GM21381 (cell line): ENCODE data around the gene IL18.
A peak's percentile ranks its signal among the peaks of the same experiment; 100 is the strongest.
"Not testable (repeated sequence)": the region's sequence is repeated elsewhere in the genome, so short reads cannot be mapped to it uniquely, and the experiment has no call there.

Source experiments
- ATAC-seq: cut with Tn5 transposase; IDR thresholded peaks from one replicate; pipeline ENCODE4 v1.9.1; 2021; ENCODE audit warnings: mild to moderate bottlenecking, moderate library complexity; ENCODE audit not compliant: unreplicated experiment

The IL18 gene

GRCh38 chr11:112172362-112172994, 8.6 kb upstream of the IL18 start:
- ATAC-seq, result peak; percentile 71

GRCh38 chr11:112167145-112167544, 3.3 kb upstream of the IL18 start, which contains the start of gene TEX12:
Gene TEX12 (plus strand): TSS chr11:112167372. CDS start chr11:112169269, 1,897 bp downstream.
- no peak for ATAC-seq

GRCh38 chr11:112166562-112166961, 2.7 kb upstream of the IL18 start:
- ATAC-seq, result no peak

- ATAC-seq, result no peak
Measured at GRCh38 chr11:112165049-112165448, 1.2 kb upstream of the IL18 start.

- ATAC-seq, result no peak
Measured at GRCh38 chr11:112162761-112163546, 940 bp downstream of the IL18 start.

GRCh38 chr11:112162200-112162599, 1.7 kb downstream of the IL18 start:
- ATAC-seq, result not testable (repeated sequence)

GRCh38 chr11:112161012-112161411, 2.9 kb downstream of the IL18 start:
- no peak for ATAC-seq

GRCh38 chr11:112160091-112160848, 3.6 kb downstream of the IL18 start:
- ATAC-seq, result no peak

- no peak for ATAC-seq
Measured at GRCh38 chr11:112159098-112160065, 4.5 kb downstream of the IL18 start.

- no peak for ATAC-seq
Measured at GRCh38 chr11:112156956-112157766, 6.7 kb downstream of the IL18 start.

GRCh38 chr11:112156153-112156955, 7.5 kb downstream of the IL18 start:
- ATAC-seq, result no peak

- ATAC-seq, result no peak
Measured at GRCh38 chr11:112150517-112150916, 13.4 kb downstream of the IL18 start.

- no peak for ATAC-seq
Measured at GRCh38 chr11:112143597-112143996, 20.3 kb downstream of the IL18 start.

- ATAC-seq, result no peak
Measured at GRCh38 chr11:112134473-112134872, 29.4 kb downstream of the IL18 start.

GRCh38 chr11:112132737-112133136, 31.2 kb downstream of the IL18 start:
- no peak for ATAC-seq

- ATAC-seq, result no peak
Measured at GRCh38 chr11:112129656-112130055, 34.2 kb downstream of the IL18 start.

- ATAC-seq, result no peak
Measured at GRCh38 chr11:112128483-112129121, 35.3 kb downstream of the IL18 start.

- ATAC-seq, result no peak
Measured at GRCh38 chr11:112127056-112127455, 36.8 kb downstream of the IL18 start.
